NCI-H82 treated with DMSO at 0.1 percent for 48 hours (cell line): Measurements from ENCODE around the gene P3R3URF.

Experiments
- DNase-seq: peaks from one replicate; lab custom pipeline; 2025; ENCODE audit not compliant: unreplicated experiment; lab: John Stamatoyannopoulos, UW

Gene P3R3URF

DNA sequence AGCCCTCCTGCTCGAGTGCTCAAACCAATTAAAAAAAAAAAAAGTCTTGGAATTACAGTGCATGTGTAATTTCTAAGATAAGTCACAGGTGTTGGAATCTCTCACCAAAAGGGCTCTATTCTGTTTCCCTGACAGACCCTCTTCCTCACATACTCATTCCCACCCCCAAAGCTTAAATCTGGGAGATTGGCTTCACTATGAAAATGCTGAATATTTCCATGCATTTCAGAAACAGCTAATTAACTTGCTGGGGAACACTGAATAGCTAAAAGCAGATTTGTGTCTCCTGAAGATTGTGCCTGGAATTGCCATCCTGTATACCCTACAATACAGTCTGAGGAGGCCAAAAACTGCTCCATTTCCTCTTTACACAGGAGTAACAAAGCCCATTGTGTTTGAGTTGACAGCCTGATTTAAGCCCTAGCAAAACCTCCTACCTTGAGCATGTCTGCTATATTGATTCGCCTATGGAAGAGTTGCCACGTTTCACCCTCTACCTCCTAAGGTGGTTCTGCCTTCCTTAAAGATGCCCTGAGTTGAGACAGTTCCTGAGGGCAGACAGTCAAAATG is 42.4 kb downstream of the P3R3URF start:
- peak; percentile 15 for DNase-seq

DNA sequence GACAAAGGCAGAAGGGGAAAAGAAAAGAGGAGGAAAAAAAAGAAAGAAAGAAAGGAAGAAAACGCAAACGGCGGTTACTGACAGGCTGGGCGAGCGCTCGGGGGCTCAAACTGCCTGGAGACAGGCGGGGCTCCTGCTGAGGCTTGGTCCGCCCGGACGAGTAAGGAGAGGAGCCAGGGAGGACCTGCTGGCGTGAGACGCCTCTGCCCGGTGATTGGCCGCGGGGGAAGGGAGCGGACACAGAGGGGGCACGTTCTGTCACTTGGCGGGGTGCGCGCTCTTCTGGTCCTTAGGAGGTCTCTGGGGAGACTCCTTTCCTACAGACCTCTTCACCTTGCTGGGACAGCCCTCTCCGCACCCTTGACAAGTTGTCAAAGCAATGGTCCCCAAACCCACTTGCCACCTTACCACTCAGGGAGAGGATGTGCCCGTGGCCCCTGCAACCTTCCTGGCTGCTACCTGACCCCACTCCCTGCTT is 43.1 kb downstream of the P3R3URF start:
- peak; percentile 81 for DNase-seq

DNA sequence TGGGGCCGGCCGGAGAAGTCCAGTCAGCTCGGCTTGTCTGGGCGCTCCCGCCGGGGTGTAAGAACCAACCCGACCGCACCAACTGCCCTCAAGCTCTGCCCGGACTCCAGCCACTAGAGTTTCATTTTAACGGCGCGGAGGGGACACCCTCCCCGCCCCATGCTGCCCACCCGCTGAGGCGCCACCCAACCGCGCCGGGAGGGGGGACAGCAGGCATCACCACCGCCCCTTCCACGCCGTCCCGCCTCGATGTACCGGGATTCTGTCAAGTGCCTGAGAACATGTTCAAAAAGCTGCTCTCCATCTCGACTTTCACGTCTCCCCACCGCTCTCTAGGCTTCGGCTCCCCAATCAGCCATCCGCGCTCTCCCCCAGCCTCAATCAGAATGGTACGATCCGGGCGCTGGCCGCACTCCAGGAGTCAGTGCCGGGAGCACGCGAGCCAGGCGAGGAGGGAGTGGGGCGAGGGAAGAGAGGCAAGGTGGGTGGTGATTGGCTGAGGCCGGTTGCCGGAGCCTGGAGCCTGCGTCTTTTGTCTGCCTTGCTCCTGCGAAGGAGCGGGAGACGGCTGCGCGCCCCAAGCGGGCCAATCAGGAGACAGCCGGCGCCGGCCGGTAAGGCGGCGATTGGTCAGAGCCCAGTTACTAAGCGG is 43.6 kb downstream of the P3R3URF start, which contains the start of gene PIK3R3:
PIK3R3 (minus strand) TSS at position 101 of the 652 bp plus-strand sequence. CDS start 677 bp downstream, outside the sequence.
- DNase-seq: peak; percentile 98

DNA sequence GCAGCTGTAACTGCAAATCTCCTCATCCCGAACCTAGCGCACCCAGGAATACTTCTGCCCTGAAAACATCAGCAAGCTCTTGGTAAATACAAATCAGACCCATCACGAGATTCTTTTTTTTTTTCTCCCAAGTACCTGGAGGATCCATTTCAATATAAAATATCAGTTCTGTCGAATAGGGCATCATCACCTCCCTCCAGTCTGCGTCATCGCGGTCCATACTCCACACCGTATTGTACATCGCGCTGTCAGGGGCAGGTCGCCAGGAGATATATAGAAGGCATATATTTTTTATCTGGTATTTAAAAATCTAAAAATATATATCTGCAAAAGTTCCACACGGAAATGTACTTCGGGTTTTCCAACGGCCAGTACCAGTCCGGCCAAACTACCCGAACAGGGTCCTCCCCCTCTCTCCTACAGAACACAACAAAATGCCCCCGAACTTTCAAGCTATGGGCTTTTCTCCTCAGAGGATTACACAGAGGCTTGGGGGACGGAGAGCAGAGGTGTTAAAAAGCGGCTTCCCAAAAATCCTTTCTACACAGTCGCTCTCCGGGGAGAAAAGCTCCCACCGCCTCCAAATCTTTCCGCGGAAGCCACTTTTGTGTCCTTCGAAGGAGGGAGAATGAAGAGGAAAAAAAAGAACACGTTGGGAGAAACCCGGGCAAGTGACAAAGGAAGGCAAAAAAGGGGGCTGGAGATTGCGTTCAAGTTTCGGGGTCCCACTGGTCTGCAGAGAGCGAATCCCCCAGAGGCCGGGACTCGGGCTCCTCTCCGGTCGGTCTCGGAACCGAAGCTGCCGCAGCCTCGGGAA is 44.4 kb downstream of the P3R3URF start:
- DNase-seq: peak; percentile 77

DNA sequence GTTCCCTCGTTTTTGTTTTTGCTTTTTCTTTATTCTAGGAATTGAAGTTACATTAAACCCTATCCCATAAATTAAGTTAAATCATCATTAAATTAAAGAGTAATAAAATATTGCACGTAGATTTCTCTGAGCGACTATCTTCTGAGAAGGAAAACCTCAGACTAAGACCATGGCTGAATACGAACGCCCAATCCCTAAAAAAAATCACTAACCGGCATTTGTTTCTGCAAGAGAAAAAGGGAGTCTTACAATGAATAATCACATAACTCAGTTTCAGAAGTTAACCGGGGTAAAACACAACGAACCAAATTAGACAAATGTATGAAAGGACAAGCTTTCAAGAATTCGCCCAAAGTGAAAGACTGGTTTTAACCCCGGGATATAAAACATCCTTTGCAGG is 45.2 kb downstream of the P3R3URF start:
- DNase-seq: no peak

DNA sequence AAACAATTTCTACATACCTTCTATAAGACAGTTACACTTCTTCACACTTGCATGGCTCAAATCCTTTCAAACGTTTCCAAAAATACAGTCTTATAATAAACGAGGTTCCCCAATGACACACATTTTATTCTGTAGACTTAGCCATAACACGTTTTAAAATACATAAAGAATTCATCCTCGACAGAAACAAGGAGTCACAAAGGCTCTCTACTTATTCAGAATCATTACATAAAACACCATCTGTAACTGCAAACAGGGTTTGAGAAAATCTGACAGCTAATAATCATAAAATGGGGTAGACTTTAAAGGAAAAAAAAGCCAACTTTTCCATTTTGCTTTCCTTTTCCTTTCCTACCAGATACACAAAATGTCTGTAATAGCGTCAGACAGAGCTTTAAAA is 45.7 kb downstream of the P3R3URF start:
- DNase-seq: no peak

DNA sequence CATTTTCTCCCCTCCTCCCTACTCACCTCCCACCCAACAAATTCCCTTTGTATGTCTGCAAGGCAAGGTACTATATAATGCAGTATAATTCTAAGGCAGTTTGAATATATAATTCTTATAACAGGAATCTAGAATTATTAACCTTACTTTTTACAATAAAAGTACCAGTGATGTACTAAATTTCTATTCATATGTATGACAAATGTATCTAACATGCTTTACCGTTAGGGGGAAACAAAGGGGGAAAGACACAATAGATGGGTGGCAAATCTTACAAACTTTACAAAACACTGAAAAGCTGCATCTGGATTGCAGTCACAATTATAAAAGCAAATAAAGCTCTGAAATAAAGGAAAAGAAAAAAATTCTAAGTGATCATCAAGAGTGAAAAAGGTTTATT is 46.2 kb downstream of the P3R3URF start:
- no peak for DNase-seq

DNA sequence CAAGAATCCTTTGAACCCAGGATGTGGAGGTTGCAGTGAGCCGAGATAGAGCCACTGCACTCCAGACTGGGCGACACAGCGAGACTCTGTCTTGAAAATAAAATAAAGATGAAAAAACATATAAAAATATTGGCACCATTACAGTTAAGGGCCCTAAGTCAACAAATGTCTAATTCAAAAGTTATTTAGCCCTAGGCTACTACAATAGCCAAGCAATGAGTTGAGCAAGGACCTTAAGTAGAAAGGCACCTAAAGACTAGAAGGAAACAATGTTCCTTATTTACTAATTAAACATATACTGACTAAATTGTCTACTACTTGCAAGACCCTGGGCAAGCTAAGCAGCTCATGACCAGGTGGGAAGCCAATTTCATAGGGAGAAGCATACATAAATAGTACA is 47.9 kb downstream of the P3R3URF start:
- no peak for DNase-seq
